Panc1 (cell line): Measurements from ENCODE around the gene UBIAD1.

Experiments used
- POLR2AphosphoS5 ChIP-seq: IDR thresholded peaks from 2 replicates; pipeline ENCODE4 v1.6.1; 2012; ENCODE audit warnings: mild to moderate bottlenecking, low read depth, low read length, moderate library complexity
- TF ChIP-seq, protein P1 (sequence below): fragments of 450-650 bp; IDR thresholded peaks from 2 replicates; pipeline ENCODE4 v1.5.1; 2017; ENCODE audit warnings: mild to moderate bottlenecking

DNA sequence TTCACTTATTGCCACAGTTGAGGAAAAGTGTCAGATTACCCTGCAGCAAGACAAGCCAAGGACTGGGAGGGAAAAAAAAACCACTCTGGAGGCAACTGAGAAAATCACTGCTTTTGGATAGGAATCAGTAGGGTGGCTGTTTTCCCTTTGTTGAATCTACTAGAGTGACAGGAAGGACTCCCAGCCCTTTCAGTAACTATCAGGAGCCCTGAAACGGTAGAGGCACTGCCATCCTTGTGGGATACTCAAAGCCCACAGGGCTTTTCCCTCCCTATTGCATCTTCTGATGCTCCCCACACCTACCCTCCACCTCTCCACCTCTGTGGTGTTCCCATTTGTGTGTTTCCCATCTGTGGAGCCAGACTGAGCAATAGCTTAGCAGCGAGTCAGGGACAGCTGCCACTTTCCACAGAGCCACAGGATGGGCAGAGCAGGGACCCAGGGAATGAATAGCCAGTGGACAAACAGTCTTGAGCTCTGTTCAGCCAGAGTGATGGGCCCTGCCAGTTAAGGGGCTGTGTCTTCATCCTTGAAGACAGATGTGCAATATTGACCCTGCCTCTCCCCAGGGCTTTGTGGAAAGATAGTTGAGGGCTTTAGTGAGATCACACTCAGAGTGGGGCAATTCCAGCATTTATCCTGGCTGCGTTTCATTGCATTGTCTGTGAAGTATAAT lies 13.9 kb downstream of the UBIAD1 start:
- TF ChIP-seq, protein P1, sequence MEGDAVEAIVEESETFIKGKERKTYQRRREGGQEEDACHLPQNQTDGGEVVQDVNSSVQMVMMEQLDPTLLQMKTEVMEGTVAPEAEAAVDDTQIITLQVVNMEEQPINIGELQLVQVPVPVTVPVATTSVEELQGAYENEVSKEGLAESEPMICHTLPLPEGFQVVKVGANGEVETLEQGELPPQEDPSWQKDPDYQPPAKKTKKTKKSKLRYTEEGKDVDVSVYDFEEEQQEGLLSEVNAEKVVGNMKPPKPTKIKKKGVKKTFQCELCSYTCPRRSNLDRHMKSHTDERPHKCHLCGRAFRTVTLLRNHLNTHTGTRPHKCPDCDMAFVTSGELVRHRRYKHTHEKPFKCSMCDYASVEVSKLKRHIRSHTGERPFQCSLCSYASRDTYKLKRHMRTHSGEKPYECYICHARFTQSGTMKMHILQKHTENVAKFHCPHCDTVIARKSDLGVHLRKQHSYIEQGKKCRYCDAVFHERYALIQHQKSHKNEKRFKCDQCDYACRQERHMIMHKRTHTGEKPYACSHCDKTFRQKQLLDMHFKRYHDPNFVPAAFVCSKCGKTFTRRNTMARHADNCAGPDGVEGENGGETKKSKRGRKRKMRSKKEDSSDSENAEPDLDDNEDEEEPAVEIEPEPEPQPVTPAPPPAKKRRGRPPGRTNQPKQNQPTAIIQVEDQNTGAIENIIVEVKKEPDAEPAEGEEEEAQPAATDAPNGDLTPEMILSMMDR, result no peak
- no peak for TF ChIP-seq POLR2AphosphoS5
